ENCODE measurements around the gene EPHB6.

Gene EPHB6

GRCh38 chr7:142889816-142890215 lies 34.9 kb downstream of the EPHB6 start:
- no peak for TF ChIP-seq CTCF (conservative IDR thresholded peaks at IDR 0.05; ENCODE audit: low read depth, low read length)
- no peak overlapping the region for H3K4me3 ChIP-seq (ENCODE audit: low read length)
- no peak for DNase-seq (ENCODE audit: low read depth)

GRCh38 chr7:142890874-142891485 lies 36.1 kb downstream of the EPHB6 start:
- no peak for TF ChIP-seq CTCF (conservative IDR thresholded peaks at IDR 0.05; ENCODE audit: low read depth, low read length)
- H3K4me3 ChIP-seq (ENCODE audit: low read length): no peak overlapping the region
- DNase-seq (ENCODE audit: low read depth): no peak

- H3K4me3 ChIP-seq (ENCODE audit: low read length): no peak overlapping the region
- no peak for TF ChIP-seq CTCF (conservative IDR thresholded peaks at IDR 0.05; ENCODE audit: low read depth, low read length)
- no peak for DNase-seq (ENCODE audit: low read depth)
Measured at GRCh38 chr7:142891490-142892082, 36.7 kb downstream of the EPHB6 start.

GRCh38 chr7:142892951-142893350 lies 38.1 kb downstream of the EPHB6 start:
- no peak for TF ChIP-seq CTCF (conservative IDR thresholded peaks at IDR 0.05; ENCODE audit: low read depth, low read length)
- no peak overlapping the region for H3K4me3 ChIP-seq (ENCODE audit: low read length)
- no peak for DNase-seq (ENCODE audit: low read depth)

GRCh38 chr7:142894112-142894984 lies 39.5 kb downstream of the EPHB6 start:
- H3K4me3 ChIP-seq (ENCODE audit: low read length): no peak overlapping the region
- no peak for DNase-seq (ENCODE audit: low read depth)
- no peak for TF ChIP-seq CTCF (conservative IDR thresholded peaks at IDR 0.05; ENCODE audit: low read depth, low read length)

- DNase-seq (ENCODE audit: low read depth): no peak
- H3K4me3 ChIP-seq (ENCODE audit: low read length): no peak overlapping the region
- TF ChIP-seq CTCF (conservative IDR thresholded peaks at IDR 0.05; ENCODE audit: low read depth, low read length): no peak
Measured at GRCh38 chr7:142894985-142895593, 40.2 kb downstream of the EPHB6 start.

Measured in retinal pigment epithelial cell (primary cell).